ENCODE data around the gene BCDIN3D.

GRCh38 chr12:49809381-49809905 is 33.5 kb downstream of the BCDIN3D start:
- no peak for TF ChIP-seq CTCF (IDR thresholded peaks at IDR 0.05 in 8 of 11, conservative IDR thresholded peaks at IDR 0.05 in 3 of 11)
- peak in 2 of 3 donors; percentile 40 to 64 for TF ChIP-seq POLR2AphosphoS5 (IDR thresholded peaks at IDR 0.05)
- no peak for TF ChIP-seq POLR2A (IDR thresholded peaks at IDR 0.05)

All from spleen (tissue), 7 donors.